ENCODE measurements around the gene CTH.

CTH gene

DNA sequence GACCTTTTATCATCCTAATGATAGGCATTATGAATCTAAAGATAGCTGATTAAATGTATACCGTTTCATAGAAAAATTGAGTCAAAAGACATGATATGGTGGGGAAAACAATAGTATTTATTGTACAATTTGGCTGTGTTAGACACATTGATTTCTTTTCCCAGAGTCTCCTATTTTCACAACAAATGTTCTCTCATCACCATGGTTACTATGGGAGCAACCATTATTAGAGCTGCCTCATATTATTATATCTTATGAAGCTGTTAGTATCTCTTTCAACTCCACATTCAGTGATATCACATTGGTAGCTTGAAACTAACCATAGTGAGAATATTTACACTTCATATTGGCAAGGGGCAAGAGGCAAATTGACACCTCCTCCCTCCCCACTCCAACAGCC lies 10.7 kb upstream of the CTH start:
- Histone ChIP-seq H3K9me3 (ENCODE audit: severe bottlenecking) (no peaks in the 10 kb centered on the region), H3K4me3 (ENCODE audit: low read depth, low read length) (no peak overlapping the region), H3K27me3 (ENCODE audit: insufficient read depth, low read depth, severe bottlenecking) (no peaks in the 10 kb centered on the region), H3K27ac (no peak overlapping the region), H3K36me3 (no peaks in the 10 kb centered on the region)
- TF ChIP-seq, protein P1, sequence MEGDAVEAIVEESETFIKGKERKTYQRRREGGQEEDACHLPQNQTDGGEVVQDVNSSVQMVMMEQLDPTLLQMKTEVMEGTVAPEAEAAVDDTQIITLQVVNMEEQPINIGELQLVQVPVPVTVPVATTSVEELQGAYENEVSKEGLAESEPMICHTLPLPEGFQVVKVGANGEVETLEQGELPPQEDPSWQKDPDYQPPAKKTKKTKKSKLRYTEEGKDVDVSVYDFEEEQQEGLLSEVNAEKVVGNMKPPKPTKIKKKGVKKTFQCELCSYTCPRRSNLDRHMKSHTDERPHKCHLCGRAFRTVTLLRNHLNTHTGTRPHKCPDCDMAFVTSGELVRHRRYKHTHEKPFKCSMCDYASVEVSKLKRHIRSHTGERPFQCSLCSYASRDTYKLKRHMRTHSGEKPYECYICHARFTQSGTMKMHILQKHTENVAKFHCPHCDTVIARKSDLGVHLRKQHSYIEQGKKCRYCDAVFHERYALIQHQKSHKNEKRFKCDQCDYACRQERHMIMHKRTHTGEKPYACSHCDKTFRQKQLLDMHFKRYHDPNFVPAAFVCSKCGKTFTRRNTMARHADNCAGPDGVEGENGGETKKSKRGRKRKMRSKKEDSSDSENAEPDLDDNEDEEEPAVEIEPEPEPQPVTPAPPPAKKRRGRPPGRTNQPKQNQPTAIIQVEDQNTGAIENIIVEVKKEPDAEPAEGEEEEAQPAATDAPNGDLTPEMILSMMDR (IDR thresholded peaks at IDR 0.05; ENCODE audit: low read depth, low read length) = no peak
- DNase-seq = no peak

DNA sequence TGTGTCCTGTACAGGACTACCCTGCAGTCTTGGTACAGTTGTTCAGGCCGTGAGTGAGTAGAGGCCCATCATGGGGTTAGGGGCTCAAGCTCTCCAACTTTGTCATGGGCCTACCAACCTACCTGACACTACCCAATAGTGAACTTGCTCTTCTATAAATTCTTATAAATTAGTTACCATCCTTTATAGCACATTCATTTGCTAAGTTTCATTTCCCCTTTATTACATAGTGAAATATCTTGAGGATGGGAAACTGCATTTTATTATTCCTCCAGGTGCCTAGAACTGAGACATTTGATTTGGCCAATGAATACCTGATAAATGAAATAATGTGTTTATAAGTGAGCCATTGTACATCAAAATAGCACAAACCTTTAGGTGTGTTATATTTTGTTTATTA lies 9.1 kb upstream of the CTH start:
- H3K4me3 ChIP-seq (ENCODE audit: low read depth, low read length) = no peak overlapping the region
- no peak for DNase-seq

DNA sequence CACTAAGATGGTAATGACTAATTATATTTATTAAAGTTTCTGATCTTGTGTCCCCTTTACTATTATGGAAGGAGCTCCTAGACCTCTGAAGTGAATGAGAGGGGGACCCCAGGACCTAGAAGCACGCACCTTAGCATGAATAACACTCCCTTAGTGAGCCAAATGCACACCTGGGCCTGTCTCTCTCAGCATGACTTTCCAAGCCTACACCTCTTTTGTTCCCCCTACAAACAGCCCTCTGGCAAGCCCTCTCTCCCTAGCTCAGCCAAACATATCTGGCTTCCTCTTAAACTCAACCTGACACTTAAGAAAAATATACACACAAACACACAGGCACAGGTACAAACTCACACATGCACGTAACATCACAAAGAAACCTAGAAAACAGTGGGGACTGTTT lies 7.3 kb upstream of the CTH start:
- H3K27me3 ChIP-seq (ENCODE audit: insufficient read depth, low read depth, severe bottlenecking) = no peaks in the 10 kb centered on the region

More for the DNA sequence above, 9.1 kb upstream of the CTH start:
- H3K27ac ChIP-seq = no peak overlapping the region
- no peaks in the 10 kb centered on the region for H3K27me3 ChIP-seq (ENCODE audit: insufficient read depth, low read depth, severe bottlenecking)
- no peaks in the 10 kb centered on the region for H3K36me3 ChIP-seq
- H3K9me3 ChIP-seq (ENCODE audit: severe bottlenecking) = no peaks in the 10 kb centered on the region
- TF ChIP-seq, protein P1 (IDR thresholded peaks at IDR 0.05; ENCODE audit: low read depth, low read length) = no peak

DNA sequence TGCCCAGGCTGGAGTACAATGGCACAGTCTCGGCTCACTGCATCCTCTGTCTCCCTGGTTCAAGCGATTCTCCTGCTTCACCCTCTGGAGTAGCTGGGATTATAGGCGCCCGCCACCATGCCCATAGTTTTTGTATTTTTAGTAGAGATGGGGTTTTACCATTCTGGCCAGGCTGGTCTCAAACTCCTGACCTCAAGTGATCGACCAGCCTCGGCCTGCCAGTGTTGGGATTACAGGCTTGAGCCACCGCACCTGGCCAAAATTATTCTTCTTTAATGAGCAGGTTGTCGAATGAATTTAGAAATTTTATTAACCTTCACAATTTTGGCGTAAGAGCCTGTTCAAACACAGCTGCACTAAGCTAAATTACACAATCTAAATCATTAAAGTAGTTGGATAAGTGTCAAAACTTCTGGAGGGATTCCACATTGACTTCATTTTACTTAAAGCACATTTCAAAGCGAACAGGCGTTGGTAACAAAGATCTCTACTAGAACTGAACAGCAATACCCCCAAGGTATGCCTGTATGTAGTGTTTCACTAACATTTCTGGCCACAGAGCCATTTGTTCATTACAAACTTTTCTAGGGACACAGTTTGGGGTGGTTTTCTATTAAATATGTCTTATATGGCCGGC lies 5.2 kb upstream of the CTH start:
- no peak for DNase-seq

More for the DNA sequence above, 7.3 kb upstream of the CTH start:
- DNase-seq = no peak
- no peak overlapping the region for H3K27ac ChIP-seq
- H3K4me3 ChIP-seq (ENCODE audit: low read depth, low read length) = no peak overlapping the region
- TF ChIP-seq, protein P1 (IDR thresholded peaks at IDR 0.05; ENCODE audit: low read depth, low read length) = no peak
- H3K36me3 ChIP-seq = no peaks in the 10 kb centered on the region
- no peaks in the 10 kb centered on the region for H3K9me3 ChIP-seq (ENCODE audit: severe bottlenecking)

DNA sequence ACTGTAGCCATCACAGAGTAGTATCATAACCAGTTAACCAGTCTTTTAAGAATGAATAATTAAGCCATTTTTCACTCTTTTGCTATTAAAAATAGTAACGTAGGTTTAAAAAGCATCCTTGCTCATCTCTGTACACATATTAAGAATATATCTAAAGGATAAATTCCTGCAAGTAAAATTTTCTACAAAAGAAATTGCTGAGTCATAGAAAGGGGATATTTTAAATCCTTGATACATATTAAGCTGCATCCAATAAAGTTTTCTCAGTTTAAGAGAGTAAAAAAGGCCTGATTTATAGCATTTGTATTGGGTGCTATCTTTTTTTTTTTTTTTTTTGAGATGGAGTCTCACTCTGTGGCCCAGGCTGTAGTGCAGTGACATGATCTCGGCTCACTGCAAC lies 1.9 kb upstream of the CTH start:
- no peak for DNase-seq
- Histone ChIP-seq H3K27me3 (ENCODE audit: insufficient read depth, low read depth, severe bottlenecking) (no peaks in the 10 kb centered on the region), H3K27ac (no peak overlapping the region), H3K4me3 (ENCODE audit: low read depth, low read length) (no peak overlapping the region), H3K36me3 (no peaks in the 10 kb centered on the region), H3K9me3 (ENCODE audit: severe bottlenecking) (no peaks in the 10 kb centered on the region)
- TF ChIP-seq, protein P1 (IDR thresholded peaks at IDR 0.05; ENCODE audit: low read depth, low read length) = no peak

More for the DNA sequence above, 5.2 kb upstream of the CTH start:
- H3K27me3 ChIP-seq (ENCODE audit: insufficient read depth, low read depth, severe bottlenecking) = no peaks in the 10 kb centered on the region
- H3K9me3 ChIP-seq (ENCODE audit: severe bottlenecking) = no peaks in the 10 kb centered on the region
- H3K4me3 ChIP-seq (ENCODE audit: low read depth, low read length) = no peak overlapping the region
- no peaks in the 10 kb centered on the region for H3K36me3 ChIP-seq
- H3K27ac ChIP-seq = no peak overlapping the region
- TF ChIP-seq, protein P1 (IDR thresholded peaks at IDR 0.05; ENCODE audit: low read depth, low read length) = no peak

DNA sequence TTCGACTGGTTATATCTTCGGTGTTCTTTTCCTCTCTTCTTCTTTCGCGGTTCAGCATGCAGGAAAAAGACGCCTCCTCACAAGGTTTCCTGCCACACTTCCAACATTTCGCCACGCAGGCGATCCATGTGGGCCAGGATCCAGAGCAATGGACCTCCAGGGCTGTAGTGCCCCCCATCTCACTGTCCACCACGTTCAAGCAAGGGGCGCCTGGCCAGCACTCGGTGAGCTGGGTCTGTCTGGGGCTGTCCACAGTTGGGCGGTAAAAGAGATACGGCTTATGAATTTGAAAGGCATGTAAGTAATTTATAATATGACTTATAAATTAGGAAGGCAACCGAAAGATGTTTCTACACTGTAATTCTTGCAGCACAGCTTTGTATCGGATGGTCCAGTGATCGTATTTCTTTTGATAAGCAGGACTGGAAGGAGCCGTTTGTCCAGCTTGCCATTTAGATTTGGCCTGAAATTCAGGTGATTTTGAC lies 334 bp downstream of the CTH start:
- H3K27ac ChIP-seq = peak overlapping the region; percentile 81
- H3K36me3 ChIP-seq = no peaks in the 10 kb centered on the region
- peak overlapping the region; percentile 97 for H3K4me3 ChIP-seq (ENCODE audit: low read depth, low read length)
- no peaks in the 10 kb centered on the region for H3K27me3 ChIP-seq (ENCODE audit: insufficient read depth, low read depth, severe bottlenecking)
- no peaks in the 10 kb centered on the region for H3K9me3 ChIP-seq (ENCODE audit: severe bottlenecking)
- no peak for DNase-seq
- TF ChIP-seq, protein P1 (IDR thresholded peaks at IDR 0.05; ENCODE audit: low read depth, low read length) = no peak

All from WERI-Rb-1 (cell line).